HK-2 (cell line): ENCODE results near the gene MBTD1.
"Not testable (repeated sequence)": the region's sequence is repeated elsewhere in the genome, so short reads cannot be mapped to it uniquely, and the experiment has no call there.

Source experiments
- DNase-seq: peaks from one replicate; pipeline ENCODE4 v3.0.0-alpha.2; 2018; ENCODE audit not compliant: unreplicated experiment

The MBTD1 gene

DNA sequence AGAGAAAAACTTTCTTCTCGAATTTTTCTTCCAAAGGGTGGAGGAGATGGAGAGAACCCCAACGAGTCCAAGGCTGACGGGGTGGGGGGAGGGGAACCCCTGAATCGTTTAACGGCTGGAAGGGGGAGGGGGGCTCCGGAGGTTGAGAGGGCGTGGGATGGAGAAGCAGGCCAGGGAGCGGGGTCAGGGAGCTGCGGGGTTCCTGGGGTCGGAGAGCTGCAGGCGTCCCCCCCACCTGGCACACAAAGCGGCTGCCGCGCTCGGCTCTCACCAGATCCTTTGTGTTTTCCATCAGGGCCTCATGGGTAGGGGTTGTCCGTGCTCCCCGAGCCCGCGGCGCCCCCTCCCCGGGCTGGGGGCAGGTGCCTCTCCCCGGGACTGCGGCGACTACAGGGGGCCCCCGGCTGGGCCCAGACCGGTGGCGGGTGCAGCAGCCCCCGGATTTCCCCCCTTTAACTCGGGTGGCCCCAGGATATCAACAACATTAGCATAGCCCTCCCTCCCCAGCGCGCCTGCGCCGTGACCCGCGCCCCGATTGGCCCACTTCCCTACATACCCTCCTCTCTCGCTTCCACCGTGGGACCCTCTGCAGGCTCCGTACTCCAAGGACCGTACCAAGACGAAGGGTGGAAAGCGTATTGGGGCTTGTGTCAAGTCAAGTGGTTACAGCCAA is at the start of gene MBTD1:
MBTD1 (minus strand) TSS at position 486 of the 673 bp plus-strand sequence. CDS start 34,888 bp downstream, outside the sequence.
- DNase-seq, result peak; percentile 90

DNA sequence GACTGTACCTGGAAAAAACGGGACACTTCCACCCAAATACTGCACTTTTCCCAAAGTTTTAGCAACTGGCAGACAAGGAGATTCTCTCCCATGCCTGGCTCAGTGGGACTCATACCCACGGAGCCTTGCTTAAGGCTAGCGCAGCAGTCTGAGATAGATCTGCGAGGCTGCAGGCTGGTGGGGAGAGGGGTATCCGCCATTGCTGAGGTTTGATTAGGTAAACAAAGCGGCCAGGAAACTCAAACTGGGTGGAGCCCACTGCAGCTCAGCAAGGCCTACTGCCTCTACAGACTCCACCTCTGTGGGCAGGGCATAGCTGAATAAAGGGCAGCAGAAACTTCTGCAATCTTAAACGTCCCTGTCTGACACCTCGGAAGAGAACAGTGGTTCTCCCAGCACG is 45.3 kb upstream of the MBTD1 start:
- no peak for DNase-seq

DNA sequence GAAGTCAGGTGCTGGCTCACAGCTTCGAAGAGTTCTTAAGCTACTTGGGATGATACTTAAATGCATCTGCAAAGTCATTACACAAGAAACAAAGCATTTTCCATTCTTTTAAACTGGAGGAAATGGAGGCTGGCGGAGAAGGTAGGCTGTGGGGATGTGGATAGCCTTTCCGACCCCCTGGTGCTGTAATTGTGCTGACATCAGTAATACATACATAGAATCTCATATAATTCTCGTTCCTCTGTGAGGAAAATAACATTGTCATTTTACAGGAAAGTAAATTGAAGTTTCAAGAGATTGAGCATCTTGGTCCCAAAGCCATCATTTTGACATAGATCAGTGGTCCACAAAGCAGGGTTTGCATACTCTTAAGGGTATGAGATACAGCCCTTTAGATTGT is 40.0 kb upstream of the MBTD1 start:
- DNase-seq, result no peak

DNA sequence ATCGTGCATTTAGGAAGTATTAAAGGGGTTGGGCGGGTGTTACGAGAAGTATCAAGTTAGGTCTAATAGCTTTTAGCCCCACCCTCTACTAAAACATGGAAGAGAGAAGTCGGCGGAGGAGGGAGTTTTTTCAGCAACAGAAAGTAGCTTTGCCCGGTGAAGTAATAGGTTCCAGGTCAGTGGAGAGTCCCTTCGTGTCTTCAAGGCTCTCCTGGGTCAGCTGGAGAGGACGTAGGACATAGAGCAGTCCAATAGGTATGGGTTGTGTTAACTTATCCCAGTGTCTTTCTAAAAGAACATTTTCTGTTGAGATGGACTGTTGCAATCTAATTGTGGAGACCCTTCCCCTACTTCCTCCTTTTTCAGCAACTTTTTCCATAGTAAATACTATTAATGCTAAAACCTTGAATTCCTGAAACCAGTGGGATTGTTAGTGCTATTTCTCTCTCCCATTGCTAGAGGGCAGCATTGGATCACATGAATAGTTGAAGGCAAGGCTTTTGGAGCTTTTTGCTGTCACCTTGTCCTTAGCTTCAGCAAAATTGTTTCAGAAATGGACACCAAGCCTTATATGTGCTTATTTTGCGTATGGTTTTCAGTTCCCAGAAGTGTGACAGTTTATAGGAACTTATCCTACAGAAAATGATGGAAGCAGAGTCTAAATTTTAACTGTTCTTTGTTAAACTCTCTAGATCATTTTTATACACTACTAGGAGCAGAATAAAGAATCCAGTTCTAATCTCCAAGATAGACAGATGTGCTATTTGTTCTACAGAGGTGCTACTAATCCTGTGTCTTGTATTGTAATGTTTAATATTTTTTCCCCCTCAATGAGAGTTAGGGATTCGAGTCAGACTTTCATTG is 38.9 kb upstream of the MBTD1 start:
- no peak for DNase-seq

DNA sequence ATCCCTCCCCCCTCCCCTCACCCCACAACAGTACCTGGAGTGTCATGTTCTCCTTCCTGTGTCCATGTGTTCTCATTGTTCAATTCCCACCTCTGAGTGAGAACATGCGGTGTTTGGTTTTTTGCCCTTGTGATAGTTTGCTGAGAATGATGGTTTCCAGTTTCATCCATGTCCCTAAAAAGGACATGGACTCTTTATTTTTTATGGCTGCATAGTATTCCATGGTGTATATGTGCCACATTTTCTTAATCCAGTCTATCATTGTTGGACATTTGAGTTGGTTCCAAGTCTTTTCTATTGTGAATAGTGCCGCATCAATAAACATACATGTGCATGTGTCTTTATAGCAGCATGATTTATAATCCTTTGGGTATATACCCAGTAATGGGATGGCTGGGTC is 34.5 kb upstream of the MBTD1 start:
- DNase-seq, result not testable (repeated sequence)

DNA sequence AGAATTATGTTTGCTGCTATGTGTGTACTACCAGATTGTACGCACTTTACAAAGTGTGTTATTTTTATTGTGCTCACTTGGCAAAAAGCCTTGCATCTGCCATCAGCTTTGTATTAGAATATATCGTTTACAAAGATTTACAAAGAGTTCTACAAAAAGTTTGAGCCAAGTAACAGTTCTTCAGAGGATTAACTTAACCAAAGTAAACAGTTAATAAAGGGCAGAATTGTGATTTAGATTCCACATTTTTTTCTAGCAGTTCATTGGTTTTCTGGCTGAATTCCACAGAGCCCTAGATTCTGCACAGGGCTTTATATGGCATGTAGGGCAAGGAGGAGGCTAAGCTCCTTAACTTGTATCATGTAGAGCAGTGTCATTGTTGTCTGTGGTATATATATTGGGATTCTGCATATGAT is 29.9 kb upstream of the MBTD1 start:
- no peak for DNase-seq

DNA sequence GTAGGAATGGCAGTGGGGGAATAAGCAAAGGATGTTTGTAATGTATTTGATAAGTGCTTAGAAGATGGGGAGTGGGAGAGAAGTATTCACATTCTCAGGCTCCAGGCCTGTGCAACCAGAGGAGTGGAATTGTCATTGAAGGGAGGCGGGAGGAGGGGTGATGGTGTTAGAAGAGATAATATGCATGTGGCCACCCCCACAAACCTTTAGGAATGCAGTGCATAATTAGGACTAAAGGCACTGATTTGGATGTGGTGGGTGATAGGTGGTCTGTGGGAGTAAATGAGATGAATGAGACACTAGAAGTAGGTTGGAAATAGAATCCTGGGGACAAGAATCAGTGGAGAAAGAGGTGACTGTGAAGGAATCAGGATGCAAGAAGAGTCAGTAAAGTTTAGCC is 27.6 kb upstream of the MBTD1 start:
- no peak for DNase-seq

DNA sequence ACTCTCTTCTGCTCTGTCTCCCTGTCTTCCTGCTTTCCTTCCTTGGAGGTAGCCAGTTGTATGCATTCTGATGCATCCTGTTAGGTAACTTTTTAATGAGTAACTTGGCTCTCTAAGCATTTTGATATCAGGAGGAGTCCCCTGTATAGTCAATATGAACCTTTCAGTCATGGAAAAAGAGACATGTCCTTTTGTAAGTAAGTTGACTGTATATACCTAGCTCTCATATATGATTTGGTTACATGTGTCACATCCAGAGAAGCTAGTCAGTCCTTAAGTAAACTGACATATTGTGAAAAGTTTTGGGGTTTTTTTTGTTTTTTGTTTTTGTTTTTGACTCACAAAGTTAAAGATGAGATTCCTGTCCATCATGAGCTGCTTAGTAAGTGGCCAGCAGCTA is 19.3 kb upstream of the MBTD1 start:
- no peak for DNase-seq

DNA sequence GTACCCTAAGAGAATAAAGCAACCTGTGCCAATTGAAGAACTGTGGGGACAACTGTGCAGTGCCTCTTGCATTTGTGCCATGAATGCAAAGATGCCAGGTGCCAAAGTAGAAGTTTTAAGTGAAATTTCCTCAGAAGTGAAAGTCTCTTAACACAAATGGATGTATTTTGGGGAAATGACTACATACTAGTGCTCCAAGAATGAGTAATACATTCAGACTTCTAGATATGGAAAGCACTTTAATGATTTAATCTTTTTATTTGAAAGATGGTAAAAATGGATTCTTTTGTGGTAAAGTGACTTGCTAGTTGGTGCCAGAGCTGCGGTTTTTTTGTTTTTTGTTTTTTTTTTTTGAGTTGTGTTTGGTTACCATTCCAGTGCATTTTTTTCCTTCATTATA is 15.5 kb upstream of the MBTD1 start:
- DNase-seq, result no peak

DNA sequence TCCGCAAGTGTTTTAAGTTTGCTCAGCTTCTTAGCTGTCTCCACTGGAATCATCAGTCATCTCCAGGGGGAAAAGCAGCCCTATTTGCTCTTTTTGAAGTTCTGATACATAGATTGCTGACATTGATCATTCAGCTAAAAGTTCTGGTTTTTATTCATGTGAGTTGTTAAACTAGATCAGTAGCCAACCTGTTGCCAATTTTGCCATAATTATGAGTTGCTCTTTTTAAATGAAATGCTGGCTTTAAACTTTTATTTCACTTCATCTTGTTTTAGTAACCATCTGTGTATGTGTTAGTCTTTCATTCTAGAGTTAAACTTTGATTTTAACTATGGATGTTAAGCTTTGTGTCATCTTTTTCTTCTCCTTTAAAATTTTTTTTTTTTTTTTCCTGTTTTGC is 13.0 kb upstream of the MBTD1 start:
- DNase-seq, result no peak

DNA sequence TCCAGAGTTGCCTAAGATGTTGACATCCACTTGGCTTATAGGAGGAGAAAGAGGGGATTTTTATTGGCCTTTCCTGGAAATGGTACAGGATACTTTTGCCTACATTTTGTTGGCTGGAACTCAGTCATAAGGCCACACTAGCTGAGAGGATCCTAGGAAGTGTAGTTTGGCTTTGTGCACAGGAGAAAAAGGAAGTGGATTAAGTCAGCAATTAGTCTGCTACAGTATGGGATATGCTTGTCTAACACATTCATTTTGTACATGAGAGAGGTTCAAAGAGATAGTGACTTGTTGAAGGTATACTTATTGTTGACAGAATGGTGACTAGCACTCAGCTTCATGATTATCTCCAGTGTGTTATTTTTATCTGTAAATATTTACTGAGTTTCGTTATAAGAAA is 10.8 kb upstream of the MBTD1 start:
- DNase-seq, result no peak

DNA sequence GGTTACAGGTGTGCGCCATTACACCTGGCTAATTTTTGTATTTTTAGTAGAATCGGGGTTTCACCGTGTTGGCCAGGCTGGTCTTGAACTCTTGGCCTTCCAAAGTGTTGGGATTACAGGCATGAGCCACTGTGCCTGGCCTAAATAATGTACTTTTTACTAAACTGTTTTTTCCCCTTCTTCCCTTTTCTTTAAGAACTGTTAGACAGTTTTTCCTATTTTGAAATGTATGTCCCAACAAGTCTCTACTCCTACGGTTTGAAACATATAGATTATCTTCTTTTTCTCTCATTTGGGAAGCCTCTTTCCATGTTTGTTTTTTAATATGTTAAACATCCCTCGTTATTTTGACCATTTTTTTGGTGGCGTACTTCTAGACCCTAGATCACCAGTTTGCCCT is 10.1 kb upstream of the MBTD1 start:
- no peak for DNase-seq

DNA sequence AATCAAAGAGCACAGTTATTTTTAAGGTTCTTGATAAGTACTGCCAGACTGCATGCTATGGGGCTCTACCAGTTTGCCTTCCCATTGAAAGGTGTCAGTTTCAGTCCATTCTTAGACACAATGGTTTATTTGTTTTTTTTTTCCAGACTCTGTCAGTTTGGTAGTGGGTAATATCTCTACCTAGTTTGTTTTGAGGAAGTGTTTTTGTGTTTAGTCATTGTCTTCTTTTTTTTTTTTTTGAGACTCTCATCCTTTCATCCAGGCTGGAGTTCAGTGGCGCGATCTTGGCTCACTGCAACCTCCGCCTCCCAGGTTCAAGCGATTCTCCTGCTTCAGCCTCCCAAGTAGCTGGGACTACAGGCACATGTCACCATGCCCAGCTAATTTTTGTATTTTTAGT is 4.6 kb upstream of the MBTD1 start:
- not testable (repeated sequence) for DNase-seq

DNA sequence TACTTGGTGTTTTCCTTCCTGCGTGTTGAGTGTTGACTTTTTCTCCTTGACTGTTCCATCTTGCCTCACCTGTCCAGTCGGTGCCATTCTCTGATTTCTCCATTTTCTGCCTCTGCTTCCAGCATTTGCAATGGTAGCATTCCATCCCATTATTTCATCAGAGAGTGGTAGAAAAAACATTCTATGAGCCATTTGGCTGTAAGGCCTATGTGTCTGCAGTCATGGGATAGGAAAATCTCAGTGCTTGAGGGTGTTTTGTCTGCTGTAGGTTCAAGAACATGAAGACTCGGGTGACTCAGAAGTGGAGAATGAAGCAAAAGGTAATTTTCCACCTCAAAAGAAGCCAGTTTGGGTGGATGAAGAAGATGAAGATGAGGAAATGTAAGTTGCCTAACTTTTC is 3.2 kb upstream of the MBTD1 start:
- peak; percentile 4 for DNase-seq

DNA sequence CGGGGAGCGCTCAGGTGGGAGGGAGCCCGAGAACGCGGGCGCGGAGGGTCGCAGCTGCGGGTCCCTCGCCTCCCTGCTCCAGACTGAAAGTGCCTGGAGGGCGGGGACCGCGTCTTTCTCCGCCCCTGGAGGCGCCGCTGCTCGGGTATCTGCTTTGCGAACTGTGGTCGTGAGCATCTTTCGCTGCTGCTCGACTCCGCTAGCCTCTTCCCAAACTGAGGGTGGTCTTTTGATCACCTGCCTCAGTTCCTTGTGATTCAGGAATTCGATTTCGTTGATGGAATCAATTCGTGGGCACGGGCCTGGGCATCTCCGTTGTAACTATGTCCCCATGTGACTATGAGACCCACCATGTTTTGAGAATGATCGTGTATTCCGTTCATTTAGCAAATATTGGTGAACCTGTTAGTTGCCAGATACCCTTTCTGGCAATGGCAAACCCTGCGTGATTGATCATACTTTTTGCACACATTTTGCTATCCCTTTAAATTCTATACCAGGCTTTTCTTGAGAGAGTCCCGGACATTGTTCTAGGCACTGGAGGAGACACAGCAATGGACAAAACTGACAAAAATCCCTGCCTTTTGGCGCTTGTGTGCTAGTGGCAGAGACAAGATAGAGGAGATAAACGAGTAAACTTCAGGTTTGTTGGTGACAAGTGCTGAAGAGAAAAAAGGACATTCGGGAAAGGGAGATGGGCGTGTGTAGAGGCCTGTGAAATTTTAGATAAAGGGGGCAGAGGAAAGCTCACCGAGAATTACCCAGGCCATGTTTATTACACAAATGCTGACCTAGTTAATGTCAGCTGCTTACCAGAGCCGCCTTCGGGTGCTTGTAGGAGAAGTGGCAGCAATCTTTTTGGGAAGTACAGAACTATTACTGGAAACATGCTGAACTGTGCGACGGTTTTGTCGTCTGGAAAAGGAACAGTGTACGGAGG is 1.4 kb upstream of the MBTD1 start:
- DNase-seq, result no peak

DNA sequence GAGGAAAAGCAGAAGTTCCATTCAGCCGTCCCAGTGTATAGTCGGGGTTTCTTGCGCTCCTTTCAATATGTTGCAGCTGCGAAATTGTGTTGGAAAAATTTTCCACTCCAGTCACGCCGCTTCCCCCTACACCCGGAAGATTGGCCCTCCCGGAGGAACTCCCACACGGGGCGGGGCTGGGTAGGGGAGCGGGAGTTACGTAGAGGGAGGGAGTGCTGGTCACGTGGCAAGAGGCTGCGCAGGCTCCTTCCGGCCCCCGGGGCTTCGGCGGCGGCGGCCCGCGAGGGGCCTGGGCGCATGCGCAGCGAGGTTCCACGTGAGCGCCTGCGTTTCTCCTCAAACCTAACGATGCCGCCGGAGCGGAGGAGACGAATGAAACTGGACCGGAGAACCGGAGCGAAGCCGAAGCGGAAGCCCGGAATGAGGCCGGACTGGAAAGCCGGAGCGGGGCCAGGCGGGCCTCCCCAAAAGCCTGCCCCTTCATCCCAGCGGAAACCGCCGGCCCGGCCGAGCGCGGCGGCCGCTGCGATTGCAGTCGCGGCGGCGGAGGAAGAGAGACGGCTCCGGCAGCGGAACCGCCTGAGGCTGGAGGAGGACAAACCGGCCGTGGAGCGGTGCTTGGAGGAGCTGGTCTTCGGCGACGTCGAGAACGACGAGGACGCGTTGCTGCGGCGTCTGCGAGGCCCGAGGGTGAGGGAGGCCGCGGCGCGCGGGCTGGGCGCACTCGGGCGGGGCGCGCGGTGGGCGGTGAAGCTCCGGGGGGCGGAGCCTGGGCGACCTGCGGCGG is 581 bp upstream of the MBTD1 start, which contains the start of gene UTP18:
UTP18 (plus strand) TSS at position 310 of the 787 bp plus-strand sequence; CDS start at position 349, 39 bp downstream.
- peak; percentile 95 for DNase-seq

DNA sequence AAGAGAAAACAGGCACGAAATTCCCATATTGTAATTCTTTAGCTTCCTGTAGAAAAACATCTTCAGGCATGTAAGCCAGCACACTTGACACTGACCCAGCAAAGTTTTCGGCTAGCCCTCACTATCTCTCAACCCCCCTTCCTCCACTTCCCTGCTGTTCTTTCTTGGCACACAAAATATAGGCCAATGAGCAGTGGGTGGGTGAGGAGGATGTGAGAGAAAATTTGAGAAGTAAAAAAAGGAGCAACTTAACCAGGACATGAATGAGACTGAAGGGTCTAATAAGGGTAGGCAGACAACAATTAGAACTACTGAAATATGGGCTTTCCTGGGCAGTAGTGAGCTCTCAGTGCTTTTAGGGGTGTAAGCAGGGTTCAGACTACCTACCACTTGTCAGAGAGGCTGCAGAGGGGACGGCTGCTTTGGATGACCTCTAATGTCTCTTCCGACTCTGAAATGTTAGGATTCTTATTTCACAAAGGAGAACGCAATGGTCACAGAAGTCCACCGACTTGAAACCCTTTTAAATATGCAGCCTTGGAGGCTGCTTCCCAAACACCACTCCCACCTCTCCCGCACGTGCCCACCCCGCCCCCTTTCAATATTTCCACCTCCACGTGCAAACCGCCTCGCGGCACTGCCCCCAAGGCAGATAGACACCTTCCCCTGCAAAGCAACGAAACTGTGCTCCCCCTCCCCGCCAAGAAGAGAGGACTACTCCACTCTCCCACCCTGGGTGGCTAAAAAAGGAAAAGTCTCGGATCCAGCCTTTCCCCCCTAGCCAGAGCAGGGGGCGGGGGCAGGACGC is 889 bp downstream of the MBTD1 start:
- peak; percentile 29 for DNase-seq

DNA sequence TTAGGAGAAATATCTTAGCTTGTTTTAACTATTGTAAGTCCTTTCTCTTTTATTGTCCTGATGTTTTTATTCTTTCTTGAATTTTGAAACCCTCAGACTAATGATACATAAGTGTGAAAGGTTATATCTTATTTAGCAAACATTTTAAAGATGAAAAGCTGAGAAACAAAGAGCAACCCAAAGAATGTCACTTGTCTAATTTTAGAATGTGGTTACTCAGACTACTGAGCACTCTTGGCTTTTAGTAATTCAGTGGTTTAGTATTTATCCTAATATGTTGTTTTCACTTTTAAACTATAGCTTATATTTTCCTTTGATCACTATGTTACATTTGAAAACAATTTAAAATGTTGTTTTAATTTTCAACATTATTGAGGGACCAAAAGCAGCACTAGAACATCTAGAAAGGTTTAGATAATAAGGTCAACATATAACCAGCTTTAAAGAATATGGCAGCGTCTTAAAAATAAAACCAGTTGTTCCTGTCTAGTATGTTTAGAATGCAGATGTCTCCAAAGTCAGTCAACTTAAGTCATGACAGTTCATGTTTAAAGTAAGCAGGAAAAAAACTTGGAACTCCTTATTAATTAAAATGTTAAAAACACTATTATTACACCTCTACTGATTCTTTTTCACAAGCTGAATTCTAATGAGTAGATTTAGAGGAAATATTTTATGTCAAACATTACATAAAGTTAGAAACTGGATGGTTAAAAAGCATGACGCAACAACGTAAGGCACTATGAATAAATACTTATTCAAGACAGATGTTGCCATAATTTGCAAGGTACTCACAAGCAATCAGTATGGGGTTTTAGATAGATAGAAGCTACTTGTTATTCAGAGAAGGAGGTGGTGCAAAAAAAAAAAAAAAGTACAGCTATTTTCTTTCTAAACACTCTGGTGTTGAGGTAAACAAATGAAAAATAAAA is 2.4 kb downstream of the MBTD1 start:
- no peak for DNase-seq

DNA sequence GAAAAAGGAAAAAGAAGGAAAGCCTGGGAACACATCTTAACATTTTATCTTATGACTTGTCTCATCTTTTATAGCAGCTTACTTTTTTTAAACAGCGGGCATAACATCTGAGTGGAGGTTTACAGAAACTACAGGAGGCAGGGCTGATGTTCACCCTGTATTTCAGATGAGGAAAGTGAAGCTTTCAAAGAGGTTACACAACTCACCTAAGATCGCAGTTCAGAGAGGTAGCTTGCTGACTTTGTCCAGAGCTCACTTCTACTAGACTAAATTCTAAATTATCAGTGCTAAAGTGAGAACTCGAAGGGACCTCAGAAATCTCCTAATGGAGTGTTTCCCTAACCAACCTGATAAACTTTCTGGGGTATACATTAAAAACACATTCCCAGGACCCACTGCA is 3.7 kb downstream of the MBTD1 start:
- no peak for DNase-seq
